ENCODE data around the gene PAX5. TPM values are rescaled to one million over a fixed set of nuclear protein-coding genes. Genes with fewer than 3 reads are reported as not detected.

Gene PAX5
- total and polyA plus RNA-seq, 4 donors: 0.08 to 2.3 (median 0.40) TPM

DNA sequence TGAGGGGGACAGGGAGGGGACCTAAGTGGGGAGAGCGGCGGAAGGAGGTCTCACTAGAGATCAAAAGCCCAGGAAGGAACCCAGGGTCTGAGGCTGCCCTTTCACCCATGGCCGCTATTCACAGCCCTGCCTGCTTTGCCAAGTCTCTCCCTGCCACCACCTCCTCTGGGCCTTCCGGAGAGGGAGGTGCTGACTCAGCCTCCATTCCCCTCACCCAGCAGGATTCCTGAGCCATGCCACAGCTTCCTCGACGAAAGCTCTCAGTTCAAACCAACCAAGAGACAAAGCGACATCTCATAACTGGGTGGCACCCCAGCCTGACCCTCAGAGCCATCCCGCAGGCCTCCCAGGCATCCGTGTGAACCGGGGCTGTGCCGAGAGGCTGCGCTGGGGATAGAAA lies 36.7 kb downstream of the PAX5 start:
- no peak overlapping the region for H3K27ac ChIP-seq (ENCODE audit: low read depth in 1 of 2, low read length in 1 of 2)
- no peak for ATAC-seq (ENCODE audit: insufficient read depth, low FRiP score)
- no peak overlapping the region for H3K4me3 ChIP-seq
- 77 to 78% methylated on average over 12 of the region's 12 CpGs for WGBS, 2 donors
- H3K9ac ChIP-seq (ENCODE audit: insufficient read depth in 1 of 2, low read length in 2 of 2): no peak overlapping the region
- H3K36me3 ChIP-seq (ENCODE audit: control insufficient read depth in 4 of 4, insufficient read depth in 4 of 4, low read length in 4 of 4): no peaks in the 10 kb centered on the region
- DNase-seq: no peak
- H3K4me1 ChIP-seq (ENCODE audit: control insufficient read depth in 5 of 5, insufficient read depth in 5 of 5, low read length in 5 of 5): peaks cover 0 to under 1% (median 0%) of the 10 kb centered on the region in 5 donors
- H3K27me3 ChIP-seq (ENCODE audit: control insufficient read depth in 3 of 3, insufficient read depth in 3 of 3, low read length in 2 of 3): peaks cover 17 to 36% (median 34%) of the 10 kb centered on the region in 3 donors
- peaks cover 0 to 6% (median 0%) of the 10 kb centered on the region in 4 donors for H3K9me3 ChIP-seq (ENCODE audit: control insufficient read depth in 4 of 4, insufficient read depth in 3 of 4, low read length in 3 of 4)
- TF ChIP-seq CTCF (IDR thresholded peaks at IDR 0.05; ENCODE audit: control extremely low read depth, extremely low read depth): no peak

GRCh38 chr9:36996706-36997086 lies 37.4 kb downstream of the PAX5 start:
- H3K9ac ChIP-seq (ENCODE audit: insufficient read depth in 1 of 2, low read length in 2 of 2): no peak overlapping the region
- no peak for TF ChIP-seq CTCF (IDR thresholded peaks at IDR 0.05; ENCODE audit: control extremely low read depth, extremely low read depth)
- H3K4me3 ChIP-seq: no peak overlapping the region
- 66 to 76% methylated on average over 5 of the region's 5 CpGs for WGBS, 2 donors
- H3K27me3 ChIP-seq (ENCODE audit: control insufficient read depth in 3 of 3, insufficient read depth in 3 of 3, low read length in 2 of 3): peaks cover 11 to 31% (median 27%) of the 10 kb centered on the region in 3 donors
- no peaks in the 10 kb centered on the region for H3K4me1 ChIP-seq (ENCODE audit: control insufficient read depth in 5 of 5, insufficient read depth in 5 of 5, low read length in 5 of 5)
- H3K36me3 ChIP-seq (ENCODE audit: control insufficient read depth in 4 of 4, insufficient read depth in 4 of 4, low read length in 4 of 4): no peaks in the 10 kb centered on the region
- peaks cover 0 to 2% (median 0%) of the 10 kb centered on the region in 4 donors for H3K9me3 ChIP-seq (ENCODE audit: control insufficient read depth in 4 of 4, insufficient read depth in 3 of 4, low read length in 3 of 4)
- ATAC-seq (ENCODE audit: insufficient read depth, low FRiP score) (no peak), DNase-seq (no peak)
- H3K27ac ChIP-seq (ENCODE audit: low read depth in 1 of 2, low read length in 1 of 2): no peak overlapping the region

DNA sequence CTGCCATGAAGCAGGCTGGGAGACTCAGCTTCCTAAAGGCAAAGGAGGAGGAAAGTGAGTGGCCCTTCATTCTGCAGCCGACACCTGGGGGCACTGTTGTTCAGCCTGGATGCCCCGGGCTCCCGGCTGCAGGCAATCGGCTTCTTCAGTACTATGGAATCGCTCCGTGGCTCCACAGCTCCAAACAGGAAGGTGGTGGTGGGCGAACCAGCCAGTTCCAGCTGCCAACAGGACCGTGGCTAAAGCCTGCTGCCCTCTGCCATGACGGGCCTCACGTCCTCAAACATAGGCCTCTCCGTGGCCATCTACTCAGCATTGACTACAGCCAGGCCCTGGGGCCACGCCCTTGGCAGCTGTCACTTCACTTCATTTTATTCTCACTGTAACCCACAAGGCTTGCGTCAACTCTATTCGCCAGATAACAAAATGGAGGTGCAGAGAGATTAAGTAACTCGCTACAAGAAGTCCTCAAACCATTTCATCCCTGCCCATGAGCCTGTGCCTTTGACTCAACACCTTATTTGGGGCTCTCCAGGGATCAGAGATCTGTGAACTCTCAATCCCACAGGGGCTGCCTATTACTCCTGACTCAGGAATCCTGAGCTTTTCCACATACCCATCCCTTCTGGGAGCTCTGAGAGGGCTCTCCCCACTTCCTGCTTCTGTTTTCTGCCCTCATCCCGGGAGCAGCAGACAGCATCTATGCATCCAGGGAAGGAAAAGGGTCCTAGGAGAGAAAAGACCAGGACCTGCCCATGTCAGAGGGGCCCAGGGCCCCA lies 38.0 kb downstream of the PAX5 start:
- peak; percentile 3 for TF ChIP-seq CTCF (IDR thresholded peaks at IDR 0.05; ENCODE audit: control extremely low read depth, extremely low read depth)
- Histone ChIP-seq H3K27me3 (ENCODE audit: control insufficient read depth in 3 of 3, insufficient read depth in 3 of 3, low read length in 2 of 3) (peaks cover 11 to 26% (median 24%) of the 10 kb centered on the region in 3 donors), H3K9ac (ENCODE audit: insufficient read depth in 1 of 2, low read length in 2 of 2) (no peak overlapping the region), H3K27ac (ENCODE audit: low read depth in 1 of 2, low read length in 1 of 2) (no peak overlapping the region), H3K36me3 (ENCODE audit: control insufficient read depth in 4 of 4, insufficient read depth in 4 of 4, low read length in 4 of 4) (no peaks in the 10 kb centered on the region), H3K4me1 (ENCODE audit: control insufficient read depth in 5 of 5, insufficient read depth in 5 of 5, low read length in 5 of 5) (no peaks in the 10 kb centered on the region), H3K4me3 (no peak overlapping the region), H3K9me3 (ENCODE audit: control insufficient read depth in 4 of 4, insufficient read depth in 3 of 4, low read length in 3 of 4) (peaks cover 0 to 8% (median 4%) of the 10 kb centered on the region in 4 donors)
- no peak for ATAC-seq (ENCODE audit: insufficient read depth, low FRiP score)
- 24% methylated on average over 16 of the region's 16 CpGs for WGBS, 2 donors
- peak; percentile 49 to 65 (median 56) for DNase-seq
